ENCODE results near the gene KLK12.
"Not testable (repeated sequence)": the region's sequence is repeated elsewhere in the genome, so short reads cannot be mapped to it uniquely, and the experiment has no call there.

The KLK12 gene

GRCh38 chr19:51014242-51014641 is 20.6 kb downstream of the KLK12 start:
- DNase-seq: no peak

- DNase-seq: no peak
These were observed 22.1 kb downstream of the KLK12 start for GRCh38 chr19:51012661-51013190.

- DNase-seq: no peak
These were observed 24.6 kb downstream of the KLK12 start for GRCh38 chr19:51010066-51010795.

GRCh38 chr19:51009061-51009891 is 25.5 kb downstream of the KLK12 start:
- DNase-seq: no peak

GRCh38 chr19:51007488-51007887 is 27.3 kb downstream of the KLK12 start:
- DNase-seq: no peak

GRCh38 chr19:51006406-51006805 is 28.4 kb downstream of the KLK12 start:
- DNase-seq: no peak

- no peak for DNase-seq
These were observed 29.6 kb downstream of the KLK12 start for GRCh38 chr19:51005248-51005647.

GRCh38 chr19:51003316-51003715 is 31.5 kb downstream of the KLK12 start:
- DNase-seq: no peak

- DNase-seq: peak in 1 of 5 donors; percentile 28
These were observed 32.1 kb downstream of the KLK12 start for GRCh38 chr19:51002542-51003311.

GRCh38 chr19:51002089-51002532 is 32.7 kb downstream of the KLK12 start:
- no peak for DNase-seq

- DNase-seq: no peak
These were observed 33.3 kb downstream of the KLK12 start, which contains the start of gene KLK8 for GRCh38 chr19:51001515-51001914. KLK8 (minus strand) TSS chr19:51001604; CDS start chr19:51001167, 437 bp downstream.

GRCh38 chr19:51000981-51001380 is 33.8 kb downstream of the KLK12 start:
- DNase-seq: no peak

- DNase-seq: no peak
These were observed 34.4 kb downstream of the KLK12 start for GRCh38 chr19:51000426-51000825.

GRCh38 chr19:50998686-50999085 is 36.1 kb downstream of the KLK12 start:
- no peak for DNase-seq

- no peak for DNase-seq
These were observed 36.7 kb downstream of the KLK12 start for GRCh38 chr19:50998061-50998460.

- DNase-seq: no peak
These were observed 40.7 kb downstream of the KLK12 start for GRCh38 chr19:50994129-50994528.

- DNase-seq: no peak
These were observed 42.2 kb downstream of the KLK12 start for GRCh38 chr19:50992666-50993035.

GRCh38 chr19:50984416-50984815 is 50.4 kb downstream of the KLK12 start:
- not testable (repeated sequence) for DNase-seq

- no peak for DNase-seq
These were observed 51.0 kb downstream of the KLK12 start, which contains the start of gene KLK7 for GRCh38 chr19:50983625-50984292. KLK7 (minus strand) TSS chr19:50983917; CDS start chr19:50982399, 1,518 bp downstream.

GRCh38 chr19:50982186-50982585 is 52.6 kb downstream of the KLK12 start:
- DNase-seq: no peak

GRCh38 chr19:50981587-50982146 is 53.1 kb downstream of the KLK12 start:
- DNase-seq: no peak

GRCh38 chr19:50980208-50980607 is 54.6 kb downstream of the KLK12 start:
- no peak for DNase-seq
